ENCODE measurements around the gene TNNT1.

Gene TNNT1

GRCh38 chr19:55099557-55100506 is 49.2 kb downstream of the TNNT1 start:
- ATAC-seq (ENCODE audit: insufficient read depth, low read depth) (no peak), DNase-seq (no peak)
- peak; percentile 31 for TF ChIP-seq CTCF (IDR thresholded peaks at IDR 0.05; ENCODE audit: borderline replicate concordance, extremely low read depth, low read length, poor library complexity, severe bottlenecking)
- TF ChIP-seq EZH2 (IDR thresholded peaks at IDR 0.05; ENCODE audit: borderline replicate concordance, low read depth, low read length, severe bottlenecking) = no peak
- Histone ChIP-seq H3K9ac (ENCODE audit: low read depth, low read length) (no peak overlapping the region), H2AFZ (ENCODE audit: low read depth, low read length) (no peak overlapping the region), H4K20me1 (ENCODE audit: insufficient read depth, low read length) (peaks cover 28% of the 10 kb centered on the region), H3K9me3 (ENCODE audit: insufficient read depth, low read length, severe bottlenecking) (no peaks in the 10 kb centered on the region), H3K36me3 (ENCODE audit: insufficient read depth, low read length) (peaks cover 62% of the 10 kb centered on the region), H3K79me2 (ENCODE audit: insufficient read depth, low read length) (peaks cover 8% of the 10 kb centered on the region; the same call in 1 of the 2 replicates), H3K4me2 (ENCODE audit: insufficient read depth, low read length) (no peak overlapping the region), H3K4me3 (ENCODE audit: low read depth in 1 of 2, low read length in 2 of 2) (no peak overlapping the region), H3K27me3 (ENCODE audit: insufficient read depth, low read length, poor library complexity) (no peaks in the 10 kb centered on the region), H3K4me1 (ENCODE audit: insufficient read depth, low read length) (no peaks in the 10 kb centered on the region), H3K27ac (ENCODE audit: low read length) (no peak overlapping the region)

- DNase-seq = no peak
- Histone ChIP-seq H3K79me2 (ENCODE audit: insufficient read depth, low read length) (peaks cover 5% of the 10 kb centered on the region; the same call in 1 of the 2 replicates), H3K36me3 (ENCODE audit: insufficient read depth, low read length) (peaks cover 68% of the 10 kb centered on the region), H3K9me3 (ENCODE audit: insufficient read depth, low read length, severe bottlenecking) (no peaks in the 10 kb centered on the region), H4K20me1 (ENCODE audit: insufficient read depth, low read length) (peaks cover 28% of the 10 kb centered on the region), H3K27me3 (ENCODE audit: insufficient read depth, low read length, poor library complexity) (no peaks in the 10 kb centered on the region), H3K4me3 (ENCODE audit: low read depth in 1 of 2, low read length in 2 of 2) (no peak overlapping the region), H3K9ac (ENCODE audit: low read depth, low read length) (no peak overlapping the region), H2AFZ (ENCODE audit: low read depth, low read length) (no peak overlapping the region), H3K4me1 (ENCODE audit: insufficient read depth, low read length) (no peaks in the 10 kb centered on the region), H3K4me2 (ENCODE audit: insufficient read depth, low read length) (no peak overlapping the region), H3K27ac (ENCODE audit: low read length) (no peak overlapping the region)
- TF ChIP-seq EZH2 (IDR thresholded peaks at IDR 0.05; ENCODE audit: borderline replicate concordance, low read depth, low read length, severe bottlenecking) (no peak), CTCF (IDR thresholded peaks at IDR 0.05; ENCODE audit: borderline replicate concordance, extremely low read depth, low read length, poor library complexity, severe bottlenecking) (peak; percentile 14)
- ATAC-seq (ENCODE audit: insufficient read depth, low read depth) = no peak
Measured at GRCh38 chr19:55098716-55099556, 50.1 kb downstream of the TNNT1 start.

GRCh38 chr19:55097864-55098715 is 50.9 kb downstream of the TNNT1 start:
- Histone ChIP-seq H3K36me3 (ENCODE audit: insufficient read depth, low read length) (peaks cover 62% of the 10 kb centered on the region), H2AFZ (ENCODE audit: low read depth, low read length) (no peak overlapping the region), H3K4me2 (ENCODE audit: insufficient read depth, low read length) (no peak overlapping the region), H3K27me3 (ENCODE audit: insufficient read depth, low read length, poor library complexity) (no peaks in the 10 kb centered on the region), H3K9me3 (ENCODE audit: insufficient read depth, low read length, severe bottlenecking) (no peaks in the 10 kb centered on the region), H3K4me3 (ENCODE audit: low read depth in 1 of 2, low read length in 2 of 2) (no peak overlapping the region), H4K20me1 (ENCODE audit: insufficient read depth, low read length) (peaks cover 28% of the 10 kb centered on the region), H3K9ac (ENCODE audit: low read depth, low read length) (no peak overlapping the region), H3K79me2 (ENCODE audit: insufficient read depth, low read length) (peaks cover 5% of the 10 kb centered on the region; the same call in 1 of the 2 replicates), H3K4me1 (ENCODE audit: insufficient read depth, low read length) (no peaks in the 10 kb centered on the region), H3K27ac (ENCODE audit: low read length) (no peak overlapping the region)
- TF ChIP-seq CTCF (IDR thresholded peaks at IDR 0.05; ENCODE audit: borderline replicate concordance, extremely low read depth, low read length, poor library complexity, severe bottlenecking) (no peak), EZH2 (IDR thresholded peaks at IDR 0.05; ENCODE audit: borderline replicate concordance, low read depth, low read length, severe bottlenecking) (no peak)
- no peak for DNase-seq
- ATAC-seq (ENCODE audit: insufficient read depth, low read depth) = no peak
